Measurements from ENCODE around the gene PMFBP1.

Gene PMFBP1

DNA sequence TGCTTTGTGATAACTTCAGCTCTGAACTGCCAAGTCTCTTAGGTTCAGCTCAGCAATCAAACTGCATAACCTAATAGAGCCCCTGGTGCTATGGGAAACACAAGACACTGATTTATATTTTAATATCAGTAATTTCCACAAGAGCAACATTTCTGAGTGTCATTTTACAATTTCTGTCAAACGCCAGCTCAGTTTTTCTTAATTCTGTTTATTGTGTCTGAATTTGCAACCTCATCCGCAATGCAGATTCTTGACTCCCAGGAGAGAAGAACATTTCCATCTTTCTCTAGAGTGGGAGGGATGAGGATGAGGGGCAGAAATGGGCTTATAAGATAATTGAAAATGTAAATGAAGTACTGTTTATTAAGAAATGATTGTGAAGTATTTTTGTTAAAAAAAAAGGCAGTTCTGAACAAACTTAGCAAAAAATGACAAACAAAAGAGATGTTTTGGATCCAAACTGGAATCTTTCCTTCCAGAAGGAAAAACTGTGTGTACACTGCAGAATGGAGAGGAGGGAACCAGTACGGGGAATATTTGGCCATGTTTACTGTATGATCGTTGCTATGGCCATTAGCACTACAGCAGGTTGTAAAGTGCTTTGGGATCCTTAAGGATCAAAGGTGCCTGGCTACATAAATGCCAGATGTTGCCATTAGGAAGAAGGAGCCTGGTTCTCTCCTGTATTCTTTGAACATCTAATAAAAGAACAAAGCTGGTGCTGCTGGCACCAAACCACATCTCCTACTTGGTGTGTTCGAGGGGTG, 7.4 kb upstream of the PMFBP1 start:
- no peak for DNase-seq

DNA sequence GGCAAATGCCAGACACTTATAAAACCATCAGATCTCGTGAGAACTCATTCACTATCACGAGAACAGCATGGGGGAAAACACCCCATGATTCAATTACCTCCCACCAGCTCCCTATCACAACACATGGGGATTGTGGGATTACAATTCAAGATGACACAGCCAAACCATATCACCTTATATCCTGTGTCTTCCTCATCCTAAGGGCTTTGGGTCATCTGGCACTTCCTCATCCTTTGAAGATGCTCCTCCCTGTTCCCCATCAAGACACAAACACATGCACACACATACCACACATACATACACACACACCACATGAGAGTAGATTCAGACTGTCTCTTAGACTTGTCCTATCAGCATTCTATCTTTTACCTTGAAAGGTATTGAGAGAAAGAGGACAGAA, 2.8 kb upstream of the PMFBP1 start:
- DNase-seq: no peak

DNA sequence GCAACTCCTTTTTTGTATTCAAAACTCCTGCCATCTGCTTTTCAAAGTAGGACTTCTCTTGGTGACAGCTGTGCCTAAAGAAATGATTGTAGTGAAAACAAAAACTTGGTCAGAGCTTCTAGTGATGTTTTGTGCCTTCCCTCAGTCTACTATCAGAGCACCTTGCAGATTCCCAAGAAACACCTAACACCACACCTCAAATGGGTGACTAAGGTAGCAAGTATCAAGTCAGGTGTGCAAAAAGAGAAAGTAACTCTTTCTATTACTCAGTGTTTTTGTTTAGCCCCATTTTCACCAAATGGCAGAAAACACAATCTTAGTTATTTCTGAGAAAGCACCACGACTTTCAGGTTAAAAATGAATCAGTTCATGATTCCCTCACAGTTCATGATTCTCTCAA, 2.0 kb upstream of the PMFBP1 start:
- DNase-seq: no peak

DNA sequence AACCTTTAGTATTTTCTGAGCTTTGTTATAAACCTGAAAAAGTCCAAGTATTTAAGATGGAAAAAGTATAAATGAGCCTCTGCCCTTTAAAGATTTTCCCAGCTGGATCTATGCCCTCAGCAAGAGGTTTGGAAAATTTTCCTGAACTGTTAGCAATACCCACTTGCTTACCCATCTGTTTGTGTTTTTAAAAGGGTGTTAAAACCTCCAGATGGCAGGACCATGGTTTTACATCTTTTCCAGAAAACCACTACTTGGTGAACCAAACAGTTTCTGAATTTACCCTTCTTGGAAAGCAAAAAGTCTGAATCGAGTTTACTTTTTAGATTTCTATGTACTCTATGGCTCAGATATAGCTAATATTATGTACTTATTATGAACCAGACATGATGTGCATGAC, 719 bp downstream of the PMFBP1 start:
- DNase-seq: no peak

DNA sequence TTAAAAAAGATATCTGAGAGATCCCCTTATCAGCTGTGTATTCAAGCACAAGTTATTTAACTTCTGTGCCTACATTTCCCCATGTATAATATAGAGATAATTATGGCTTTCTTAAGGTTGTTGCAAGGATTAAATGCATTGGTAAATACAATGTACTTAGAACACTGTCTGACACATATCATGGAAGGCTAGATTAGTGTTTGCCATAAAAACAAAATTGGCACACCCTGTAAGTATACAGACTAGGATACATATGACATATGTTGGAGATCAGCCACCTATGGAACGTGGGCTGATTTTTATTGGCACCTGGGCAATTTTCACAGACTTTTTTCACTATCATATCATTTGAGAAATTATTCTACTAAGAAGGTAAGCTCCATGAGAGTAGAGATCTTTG, 2.2 kb downstream of the PMFBP1 start:
- no peak for DNase-seq

DNA sequence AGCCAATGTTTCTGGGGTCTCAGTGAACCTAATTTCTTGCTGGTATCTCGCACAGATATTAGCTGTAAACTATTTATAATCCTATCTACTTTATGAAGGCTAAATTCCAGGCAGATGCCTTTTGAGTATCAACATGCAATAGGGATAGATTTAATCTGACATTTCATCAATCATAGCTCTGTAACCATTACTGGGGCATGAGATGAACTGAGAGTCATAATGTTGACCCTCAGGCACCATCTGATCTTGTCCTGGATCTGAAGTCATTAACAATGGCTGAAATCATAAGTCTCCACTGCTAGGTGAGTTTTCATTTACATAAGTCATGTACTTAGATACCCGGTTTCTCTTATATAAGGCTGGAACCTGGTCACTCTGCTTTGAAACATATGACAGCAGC, 3.6 kb downstream of the PMFBP1 start:
- no peak for DNase-seq

DNA sequence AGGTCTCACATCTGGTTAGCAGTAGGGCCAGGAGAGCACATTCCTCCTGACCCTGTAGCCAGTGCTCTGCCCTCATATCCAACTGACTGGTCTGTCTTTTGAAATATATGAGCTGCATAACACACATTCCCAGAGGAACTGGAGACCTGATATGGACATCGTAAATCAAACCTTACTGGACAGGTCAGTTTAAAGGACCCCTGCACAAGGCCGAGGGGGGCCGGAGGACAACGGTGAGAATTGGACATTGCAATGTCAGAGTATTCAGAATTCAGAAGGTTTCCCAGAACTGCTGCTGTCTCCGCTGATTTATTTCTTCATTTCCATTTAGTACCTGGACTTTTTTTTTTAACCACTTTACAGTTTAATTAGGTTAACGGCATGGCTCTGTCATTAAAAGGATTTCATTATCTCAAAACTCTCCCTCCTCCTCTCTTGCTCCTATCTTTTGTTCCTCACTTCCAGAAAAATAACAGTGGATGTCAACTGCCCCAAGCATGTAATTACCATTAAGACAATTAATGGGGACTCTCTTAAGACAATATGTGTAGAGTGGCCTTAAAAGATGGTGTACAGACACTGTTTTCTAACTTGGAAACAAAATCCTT, 4.9 kb downstream of the PMFBP1 start:
- no peak for DNase-seq

DNA sequence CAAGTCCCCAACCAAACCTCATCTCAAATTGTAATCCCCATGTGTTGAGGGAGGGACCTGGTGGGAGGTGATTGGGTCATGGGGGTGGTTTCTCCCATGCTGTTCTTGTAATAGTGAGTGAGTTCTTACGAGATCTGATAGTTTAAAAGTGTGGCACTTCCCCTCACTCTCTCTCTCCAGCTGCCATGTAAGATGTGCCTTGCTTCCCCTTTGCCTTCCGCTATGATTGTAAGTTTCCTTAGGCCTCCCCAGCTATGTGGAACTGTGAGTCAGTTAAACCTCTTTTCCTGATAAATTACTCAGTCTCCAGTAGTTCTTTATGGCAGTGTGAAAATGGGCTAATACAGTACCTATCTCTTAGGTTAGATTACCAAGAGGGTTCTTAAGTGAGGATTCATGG, 5.8 kb downstream of the PMFBP1 start:
- no peak for DNase-seq

DNA sequence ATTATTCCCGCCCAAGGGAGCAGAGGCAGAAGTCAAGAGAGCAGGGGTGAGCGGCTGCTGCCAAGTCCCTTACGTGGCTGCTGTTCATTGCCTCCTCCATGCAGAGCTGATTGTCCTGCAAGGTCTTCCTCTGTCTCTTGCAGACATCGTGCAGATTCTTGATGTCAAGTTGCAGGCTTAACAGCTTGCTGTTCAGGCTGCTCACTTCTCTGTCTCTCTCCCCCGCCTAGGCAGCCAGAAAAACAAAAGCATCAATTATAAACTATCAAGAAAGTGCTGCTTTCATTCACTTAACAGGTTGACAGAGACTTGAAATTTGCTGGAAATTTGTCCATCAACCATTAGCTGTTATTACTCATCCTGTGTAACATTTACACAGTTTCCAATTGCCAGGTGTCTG, 7.3 kb downstream of the PMFBP1 start:
- DNase-seq: no peak

DNA sequence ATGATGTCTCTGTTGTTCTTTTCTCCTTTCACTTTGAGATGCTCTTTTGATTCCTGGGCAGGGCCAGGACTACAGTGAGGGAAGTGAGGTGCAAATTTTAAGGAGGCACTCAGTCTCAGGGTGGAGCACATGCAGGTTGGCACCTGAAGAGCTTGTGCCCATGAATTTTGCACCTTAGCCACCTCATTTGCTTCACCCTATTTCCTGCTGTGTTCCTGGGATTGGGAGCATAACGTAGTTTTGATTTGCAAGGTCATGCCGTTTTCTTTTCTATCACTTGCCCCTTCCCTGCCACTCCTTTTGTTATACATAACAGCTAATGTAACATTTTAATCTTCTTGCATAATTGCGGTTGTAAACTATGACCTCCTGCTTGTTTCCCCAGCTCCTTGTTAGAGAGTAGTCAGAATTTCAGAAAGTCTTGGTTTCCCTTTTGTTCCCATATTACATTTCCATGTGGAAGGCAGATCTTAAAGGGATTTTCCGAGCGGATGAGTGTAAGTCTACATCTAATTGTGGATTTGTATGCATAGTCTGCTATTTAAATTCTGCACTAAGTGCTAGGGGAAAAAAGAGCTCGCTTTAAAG, 9.8 kb downstream of the PMFBP1 start:
- DNase-seq: no peak

DNA sequence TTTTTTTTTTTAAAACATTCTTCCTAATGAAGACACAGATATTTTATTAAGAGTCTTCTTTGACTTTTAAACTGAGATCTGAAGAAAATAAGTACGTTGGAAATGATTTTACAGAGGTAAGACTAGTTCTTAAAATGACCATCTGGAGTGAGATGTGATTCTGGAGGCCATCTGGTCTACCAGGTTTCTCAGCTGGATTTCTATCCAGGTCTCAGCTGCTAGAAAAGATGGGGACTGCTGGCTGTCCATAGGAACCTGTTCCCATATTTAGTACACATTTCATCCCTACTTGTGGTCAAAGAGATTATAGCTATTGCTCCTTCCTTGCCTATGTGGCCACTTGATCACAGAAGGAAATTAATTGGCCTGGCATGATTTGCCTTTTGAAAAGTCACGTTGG, 12.2 kb downstream of the PMFBP1 start:
- peak; percentile 24 for DNase-seq

DNA sequence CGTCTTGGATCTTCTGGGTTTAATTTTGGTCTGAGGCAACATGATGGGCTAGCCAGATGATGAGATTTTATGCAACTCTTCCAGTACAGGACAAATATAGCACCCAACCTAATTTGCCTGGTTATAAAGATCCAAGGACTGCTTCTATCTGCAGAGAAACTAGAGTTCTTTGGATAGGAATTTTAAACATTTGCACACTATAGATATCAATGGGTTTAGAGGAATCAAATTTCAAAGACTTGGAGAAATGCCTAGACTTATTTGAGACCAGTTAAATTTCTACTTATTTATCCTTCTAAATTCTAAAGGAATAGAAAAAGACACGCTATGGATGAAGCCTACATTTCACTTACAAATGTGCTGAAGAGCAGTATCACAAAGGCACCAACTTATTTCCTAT, 12.6 kb downstream of the PMFBP1 start:
- no peak for DNase-seq

DNA sequence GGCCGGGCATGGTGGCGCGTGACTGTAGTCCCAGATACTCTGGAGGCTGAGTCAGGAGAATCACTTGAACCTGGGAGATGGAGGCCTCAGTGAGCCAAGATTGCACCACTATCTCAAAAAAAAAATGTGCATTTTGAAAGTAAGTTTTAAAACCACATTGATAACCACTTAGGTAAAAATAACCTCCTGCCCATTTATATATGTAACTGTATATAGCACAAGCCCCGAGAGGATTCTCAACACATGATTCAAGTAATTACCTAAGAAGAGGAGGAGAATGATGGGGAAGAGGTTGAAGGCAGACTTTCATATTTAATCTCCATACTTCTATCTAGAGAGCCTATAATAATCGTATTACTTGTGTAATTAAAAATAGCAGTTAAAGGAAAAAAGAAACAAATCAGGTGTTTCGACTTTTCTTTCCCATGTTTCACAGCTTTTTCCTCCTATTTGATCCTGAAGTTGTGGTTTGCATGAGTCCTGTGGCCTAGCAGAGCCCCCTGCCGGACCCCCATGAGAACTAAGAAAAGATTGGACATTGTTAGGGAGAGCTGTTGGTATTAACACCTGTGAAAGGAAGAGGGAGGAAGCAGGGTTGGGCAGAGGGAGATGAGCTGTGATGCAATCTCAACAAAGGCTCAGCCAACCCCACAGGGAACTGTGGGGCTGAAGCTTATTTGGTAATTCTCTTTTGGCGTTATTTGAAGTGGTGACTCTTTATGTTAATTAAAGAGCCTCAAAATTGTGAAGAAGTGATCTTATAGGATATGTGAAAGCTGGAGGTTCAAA, 22.1 kb downstream of the PMFBP1 start:
- no peak for DNase-seq

DNA sequence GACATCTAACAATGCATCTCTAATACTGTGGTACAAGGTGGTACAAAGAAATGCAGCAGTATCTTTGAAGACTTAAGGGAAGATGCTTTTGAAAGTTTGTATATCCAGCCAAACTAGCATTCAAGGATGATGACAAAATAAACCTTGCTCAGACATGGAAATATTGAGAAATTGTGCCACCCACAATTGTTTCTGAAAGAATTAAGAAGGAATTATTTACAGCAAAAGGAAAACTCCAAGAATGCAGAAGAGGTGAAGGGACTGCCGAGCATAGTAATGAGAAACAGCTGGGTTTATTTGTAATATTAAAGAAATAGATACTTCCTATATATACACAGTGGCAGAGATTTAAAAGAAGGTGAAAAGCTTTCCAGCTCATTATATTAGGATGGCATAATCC, 29.5 kb downstream of the PMFBP1 start:
- DNase-seq: no peak

DNA sequence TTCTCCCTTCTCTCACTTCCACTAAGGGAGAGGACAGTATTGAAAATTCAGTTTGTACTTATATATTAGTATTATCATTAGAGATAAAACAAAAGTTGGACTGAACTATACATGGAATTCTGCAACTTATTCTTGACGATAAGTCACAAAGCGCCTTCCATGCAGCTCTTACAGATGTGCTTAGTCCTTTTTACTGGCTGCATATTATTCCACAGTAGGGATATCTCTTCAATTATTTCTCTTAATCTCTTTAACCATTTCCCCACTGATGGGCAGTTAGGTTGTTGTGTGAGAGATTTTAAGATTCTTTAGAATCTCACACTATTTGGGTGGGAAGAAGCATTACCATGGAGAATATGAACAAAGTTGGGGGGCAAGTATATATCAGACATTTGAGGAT, 32.0 kb downstream of the PMFBP1 start:
- DNase-seq: no peak

DNA sequence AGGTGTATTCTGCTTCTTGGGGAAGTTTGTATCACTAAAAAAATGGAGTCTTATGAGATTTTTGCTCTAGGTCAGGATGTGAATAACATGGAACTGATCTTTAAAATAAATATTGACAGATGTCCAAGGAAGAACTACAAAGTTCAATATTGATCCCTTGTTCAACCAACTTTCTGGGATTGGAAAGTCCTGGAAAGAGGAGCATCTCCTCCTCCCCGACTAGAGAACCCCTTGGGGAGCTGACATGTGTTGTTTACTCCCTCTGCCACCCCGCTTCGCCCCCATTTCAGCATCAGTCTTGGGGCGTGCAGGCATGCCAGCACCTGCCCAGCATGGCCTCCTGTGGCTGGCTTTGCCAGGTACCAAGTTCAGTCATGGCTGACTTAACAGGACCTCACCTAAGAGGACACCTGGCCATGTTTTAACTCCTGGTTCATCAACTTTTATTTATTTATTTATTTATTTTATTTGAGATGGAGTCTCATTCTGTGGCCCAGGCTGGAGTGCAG, 33.8 kb downstream of the PMFBP1 start:
- no peak for DNase-seq

DNA sequence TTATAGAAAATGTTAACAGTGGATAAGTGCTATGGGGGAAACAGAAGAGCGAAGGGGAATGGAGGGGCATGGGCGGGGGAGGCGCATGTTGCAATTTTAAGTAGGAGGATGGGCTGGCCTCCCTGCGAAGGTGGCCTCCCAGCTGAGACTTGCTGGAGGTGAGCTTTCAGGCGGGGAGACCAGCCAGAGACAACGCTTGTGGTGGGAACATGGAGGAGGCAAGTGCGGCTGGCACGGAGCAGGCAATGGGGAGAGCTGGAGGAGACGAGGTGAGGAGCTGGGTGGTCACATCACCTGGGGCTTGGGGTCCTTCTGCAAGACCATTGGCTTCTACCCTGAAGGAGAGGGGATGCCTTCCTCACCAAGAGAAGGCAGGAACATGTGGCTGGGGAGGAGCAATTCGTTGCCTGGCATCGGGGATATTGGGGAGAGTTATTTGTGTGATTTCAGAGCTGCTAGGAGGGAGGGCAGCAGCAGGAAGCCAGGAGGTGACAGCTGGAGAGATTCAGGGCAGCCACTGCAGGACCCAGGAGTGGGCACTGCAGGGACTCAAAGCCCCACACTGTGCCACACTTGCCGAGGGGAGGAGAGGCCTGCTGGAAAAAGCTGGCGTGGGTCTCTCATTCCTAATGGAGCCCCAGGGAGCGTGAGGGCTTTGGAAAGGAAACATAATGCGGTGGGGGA, 34.4 kb downstream of the PMFBP1 start:
- no peak for DNase-seq

DNA sequence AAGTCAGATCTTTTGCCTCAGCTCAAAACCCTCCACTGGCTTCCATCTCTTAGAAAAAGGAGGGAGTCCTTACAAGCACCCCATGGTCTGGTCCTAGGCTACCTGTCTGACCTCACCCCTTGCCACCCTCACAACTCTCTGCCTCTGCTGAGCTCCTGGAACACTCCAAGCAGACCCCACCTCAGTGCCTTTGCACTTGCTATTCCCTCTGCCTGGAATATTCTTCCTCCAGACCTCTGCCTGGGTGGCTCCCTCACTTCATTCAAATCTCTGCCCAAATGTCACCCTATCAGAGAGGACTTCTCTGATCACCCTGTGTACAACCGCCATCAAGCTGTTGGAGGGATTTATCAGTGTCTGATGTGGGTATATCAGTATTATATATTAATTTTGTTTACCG, 37.4 kb downstream of the PMFBP1 start:
- DNase-seq: no peak

DNA sequence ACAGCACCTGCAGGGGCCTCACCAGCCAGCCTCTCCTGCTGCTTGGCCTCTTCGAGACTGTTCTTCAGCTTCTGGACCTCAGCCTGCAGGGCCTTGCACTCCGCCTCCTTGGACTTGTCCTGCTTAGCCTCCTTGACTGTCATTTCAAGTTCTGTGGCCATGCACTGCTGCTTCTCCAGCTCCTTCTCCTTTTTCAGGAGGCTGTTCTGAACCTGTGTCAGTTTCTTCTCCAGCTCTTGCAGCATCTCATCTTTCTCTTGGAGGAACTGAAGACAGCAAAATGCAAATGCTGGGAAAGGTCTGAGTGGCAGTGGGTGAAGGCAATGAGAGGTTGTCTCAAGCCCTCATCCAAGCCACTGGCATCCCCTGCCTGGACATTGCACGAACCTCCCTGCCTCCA, 39.2 kb downstream of the PMFBP1 start:
- no peak for DNase-seq

DNA sequence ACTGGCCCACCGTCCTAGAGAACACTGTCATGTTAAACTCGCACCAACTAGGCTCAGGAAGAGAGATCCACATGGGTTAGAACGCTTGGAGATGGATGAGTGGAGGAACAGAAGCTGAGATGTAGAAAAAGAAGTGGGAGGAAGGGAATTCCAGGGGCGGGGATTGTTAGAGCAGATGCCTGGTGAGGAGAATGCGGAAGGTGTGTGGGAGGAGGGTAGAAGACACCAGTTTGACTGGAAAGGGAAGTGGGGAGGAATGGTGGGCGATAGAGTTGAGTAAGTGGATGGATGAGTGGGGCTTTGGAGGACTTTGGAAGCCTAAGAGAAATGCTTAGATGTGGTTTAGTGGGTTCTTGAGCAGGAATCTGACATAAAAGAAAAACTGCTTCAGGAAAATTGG, 40.9 kb downstream of the PMFBP1 start:
- DNase-seq: no peak

DNA sequence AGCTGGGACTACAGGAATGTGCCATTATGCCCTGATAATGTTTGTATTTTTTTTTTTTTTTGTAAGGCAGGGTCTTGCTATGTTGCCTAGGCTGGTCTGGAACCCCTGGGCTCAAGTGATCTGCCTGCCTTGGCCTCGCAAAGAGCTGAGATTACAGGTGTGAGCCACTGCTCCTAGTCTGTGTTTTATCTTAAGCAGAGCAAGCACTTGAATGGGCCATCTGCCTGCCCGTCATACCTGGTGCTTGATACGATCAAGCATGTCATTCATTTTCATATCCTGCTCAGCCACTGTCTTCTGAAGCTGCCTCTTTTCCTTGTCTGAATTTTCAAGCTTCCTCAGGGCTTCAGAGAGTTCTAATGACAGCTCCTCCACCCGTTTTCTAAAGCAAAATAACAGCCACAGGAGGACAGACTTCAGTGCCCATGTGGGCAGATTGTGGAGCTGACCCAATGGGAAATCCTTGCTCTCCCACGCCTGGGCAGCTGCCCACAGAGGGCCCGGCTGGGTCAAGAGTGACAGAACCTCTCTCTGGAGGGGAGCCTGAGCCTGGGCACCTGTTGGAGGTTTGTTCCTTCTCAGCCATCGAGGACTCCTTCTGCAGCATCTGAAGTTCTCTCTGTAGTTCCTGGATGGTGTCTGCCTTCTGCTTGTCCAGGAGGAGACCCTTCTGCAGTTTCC, 41.8 kb downstream of the PMFBP1 start:
- no peak for DNase-seq

DNA sequence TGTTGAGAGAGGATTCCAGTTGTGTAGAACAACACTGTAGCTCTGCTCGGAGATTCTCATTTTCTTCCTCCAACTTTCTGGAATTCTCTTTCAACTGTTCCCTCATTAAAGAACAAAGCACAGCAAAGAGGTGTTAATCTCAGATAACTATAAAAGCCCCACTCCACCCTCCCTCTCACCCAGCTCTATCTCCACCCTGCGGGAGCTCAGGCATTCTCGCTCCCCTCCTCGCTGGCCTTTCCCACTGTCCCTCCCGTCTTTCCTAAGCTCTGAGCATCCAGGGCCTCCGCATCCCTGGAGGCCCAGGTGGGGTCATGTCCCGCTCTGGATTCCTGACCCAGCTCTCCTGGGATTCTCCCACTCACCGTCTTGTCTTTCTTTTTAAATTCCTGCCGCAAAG, 43.3 kb downstream of the PMFBP1 start:
- DNase-seq: no peak

DNA sequence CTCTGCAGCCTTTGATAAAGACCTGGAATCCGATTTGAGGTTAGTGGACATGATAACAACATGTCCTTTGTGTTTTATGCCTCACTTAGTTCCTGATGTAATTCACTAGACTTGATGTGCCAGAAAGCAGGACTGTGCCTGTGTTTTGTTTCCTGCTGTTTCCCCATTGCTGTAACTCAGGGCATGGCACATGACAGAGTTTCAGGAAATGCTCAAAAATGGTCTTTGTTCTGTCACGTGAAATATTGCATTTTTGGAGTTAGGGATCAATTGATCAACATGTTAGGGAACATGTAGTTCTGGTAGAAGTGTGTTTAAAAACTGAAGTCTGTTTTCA, 45.6 kb downstream of the PMFBP1 start:
- no peak for DNase-seq
